GM12878 (cell line): ENCODE results near the gene RPL21. TPM values are rescaled to one million over a fixed set of nuclear protein-coding genes. Genes with fewer than 3 reads are reported as not detected.

Experiments used
- ATF7 ChIP-seq: fragments of 450-650 bp; IDR thresholded peaks from 2 replicates; pipeline ENCODE4 v1.6.1; 2016; ENCODE audit warnings: low read depth, mild to moderate bottlenecking
- BACH1 ChIP-seq: fragments of 450-650 bp; IDR thresholded peaks from 2 replicates; pipeline ENCODE4 v1.6.1; 2017; ENCODE audit warnings: mild to moderate bottlenecking, borderline replicate concordance
- CBX3 ChIP-seq: fragments of 200-600 bp; sonication (generic); IDR thresholded peaks from 2 replicates; pipeline ENCODE4 v1.6.1; 2016; ENCODE audit warnings: low read depth, borderline replicate concordance
- CBX5 ChIP-seq: sonication (generic); IDR thresholded peaks from 2 replicates; pipeline ENCODE4 v1.6.1; 2016; ENCODE audit warnings: low read depth, moderate library complexity, mild to moderate bottlenecking, inconsistent platforms
- DPF2 ChIP-seq: fragments of 450-650 bp; IDR thresholded peaks from 2 replicates; pipeline ENCODE4 v1.6.1; 2017; ENCODE audit warnings: mild to moderate bottlenecking
- EGR1 ChIP-seq, 2 experiments: IDR thresholded peaks; 1 replicate in 1 of 2; 2 replicates in 1 of 2; pipeline ENCODE4 v1.6.1; 2011 to 2012; ENCODE audit warnings: low read depth in 2 of 2, low read length in 2 of 2, borderline replicate concordance in 1 of 2, mild to moderate bottlenecking in 1 of 2, moderate library complexity in 1 of 2
- FOXM1 ChIP-seq: IDR thresholded peaks from 2 replicates; pipeline ENCODE4 v1.6.1; 2012; ENCODE audit warnings: low read depth, mild to moderate bottlenecking, inconsistent platforms, low read length, moderate library complexity
- HCFC1 ChIP-seq: fragments of 150-350 bp; IDR thresholded peaks from 2 replicates; pipeline ENCODE4 v1.6.1; 2014; ENCODE audit warnings: low read length
- IKZF2 ChIP-seq, 2 experiments: fragments of 450-650 bp; IDR thresholded peaks; 2 replicates each; pipeline ENCODE4 v1.6.1; 2017; ENCODE audit warnings: mild to moderate bottlenecking in 2 of 2, moderate library complexity in 2 of 2
- MTA2 ChIP-seq: fragments of 450-650 bp; IDR thresholded peaks from 2 replicates; pipeline ENCODE4 v1.6.1; 2016; ENCODE audit warnings: low read depth, mild to moderate bottlenecking, moderate library complexity
- MTA3 ChIP-seq: IDR thresholded peaks from 2 replicates; pipeline ENCODE4 v1.6.1; 2012; ENCODE audit warnings: low read length, inconsistent platforms, borderline replicate concordance
- PAX5 ChIP-seq: IDR thresholded peaks from 2 replicates; pipeline ENCODE4 v1.6.1; 2011; ENCODE audit warnings: low read depth, low read length, borderline replicate concordance
- POLR2A ChIP-seq: IDR thresholded peaks from 2 replicates; pipeline ENCODE4 v1.6.1; 2011; ENCODE audit warnings: low read depth, mild to moderate bottlenecking, low read length
- RAD51 ChIP-seq: fragments of 450-650 bp; IDR thresholded peaks from 2 replicates; pipeline ENCODE4 v1.6.1; 2016; ENCODE audit warnings: moderate library complexity, mild to moderate bottlenecking, inconsistent platforms
- RUNX3 ChIP-seq: IDR thresholded peaks from 2 replicates; pipeline ENCODE4 v1.6.1; 2012; ENCODE audit warnings: low read length, inconsistent platforms
- SPI1 ChIP-seq: IDR thresholded peaks from 2 replicates; pipeline ENCODE4 v1.6.1; 2011; ENCODE audit warnings: low read depth, mild to moderate bottlenecking, low read length, moderate library complexity, borderline replicate concordance; ENCODE audit not compliant: insufficient read depth
- SREBF1 ChIP-seq: IDR thresholded peaks from 2 replicates; pipeline ENCODE4 v1.6.1; 2012; ENCODE audit warnings: mild to moderate bottlenecking, low read length
- TAF1 ChIP-seq: IDR thresholded peaks from 2 replicates; pipeline ENCODE4 v1.6.1; 2011; ENCODE audit warnings: mild to moderate bottlenecking, low read depth, low read length, borderline replicate concordance
- TBL1XR1 ChIP-seq: IDR thresholded peaks from 2 replicates; pipeline ENCODE4 v1.6.1; 2012; ENCODE audit warnings: low read depth, low read length, improper control_type of control experiment
- ZSCAN29 ChIP-seq: fragments of 450-650 bp; IDR thresholded peaks from 2 replicates; pipeline ENCODE4 v1.6.1; 2017; ENCODE audit warnings: mild to moderate bottlenecking, moderate library complexity
- polyA plus RNA-seq, 11 experiments: library from polyadenylated mRNA; depleted of rRNA in 4 of 11; unstranded in 6 of 11; stranded (reverse) in 5 of 11; fragments of >200 nt; fragmentation: Nextera tagmentation in 4 of 11; fragmentation: Illumina TruSeq in 1 of 11; extraction: Ambion mirVana in 4 of 11; extraction: Trizol in 1 of 11; gene quantifications; 1 replicate in 1 of 11; 2 replicates in 10 of 11; pipeline versions ENCODE4 v1.2.1 to v1.2.3, GENCODE V29; 2011 to 2016; ENCODE audit warnings: inconsistent platforms in 2 of 11, missing spikeins in 2 of 11, low read depth in 1 of 11
- total RNA-seq, 4 experiments: library from RNA; depleted of rRNA in 3 of 4; stranded (reverse); fragments of >200 nt in 3 of 4; fragmentation: Illumina TruSeq in 1 of 4; extraction: Trizol in 1 of 4; gene quantifications; 2 replicates each; pipeline versions ENCODE4 v1.2.1 to v1.2.3, GENCODE V29; 2013 to 2021
- TF ChIP-seq, protein P1 (sequence below): IDR thresholded peaks from 2 replicates; pipeline ENCODE4 v1.6.1; 2012; ENCODE audit warnings: low read length, inconsistent platforms
- TF ChIP-seq, protein P2 (sequence below): fragments of 450-650 bp; IDR thresholded peaks from 2 replicates; pipeline ENCODE4 v1.6.1; 2017; ENCODE audit warnings: antibody characterized with exemption, mild to moderate bottlenecking, moderate library complexity
- TF ChIP-seq, protein P3 (sequence below): fragments of 450-650 bp; IDR thresholded peaks from 2 replicates; pipeline ENCODE4 v1.6.1; 2016; ENCODE audit warnings: mild to moderate bottlenecking
- TF ChIP-seq, protein P4 (sequence below): fragments of 450-650 bp; IDR thresholded peaks from 2 replicates; pipeline ENCODE4 v1.6.1; 2017; ENCODE audit warnings: mild to moderate bottlenecking

The RPL21 gene
- total and polyA plus RNA-seq, 10 of the 15 experiments (the other 5 are each of a cell fraction or from before 2014, with no cell fraction given): 817 to 9,760 (median 1,698) TPM

DNA sequence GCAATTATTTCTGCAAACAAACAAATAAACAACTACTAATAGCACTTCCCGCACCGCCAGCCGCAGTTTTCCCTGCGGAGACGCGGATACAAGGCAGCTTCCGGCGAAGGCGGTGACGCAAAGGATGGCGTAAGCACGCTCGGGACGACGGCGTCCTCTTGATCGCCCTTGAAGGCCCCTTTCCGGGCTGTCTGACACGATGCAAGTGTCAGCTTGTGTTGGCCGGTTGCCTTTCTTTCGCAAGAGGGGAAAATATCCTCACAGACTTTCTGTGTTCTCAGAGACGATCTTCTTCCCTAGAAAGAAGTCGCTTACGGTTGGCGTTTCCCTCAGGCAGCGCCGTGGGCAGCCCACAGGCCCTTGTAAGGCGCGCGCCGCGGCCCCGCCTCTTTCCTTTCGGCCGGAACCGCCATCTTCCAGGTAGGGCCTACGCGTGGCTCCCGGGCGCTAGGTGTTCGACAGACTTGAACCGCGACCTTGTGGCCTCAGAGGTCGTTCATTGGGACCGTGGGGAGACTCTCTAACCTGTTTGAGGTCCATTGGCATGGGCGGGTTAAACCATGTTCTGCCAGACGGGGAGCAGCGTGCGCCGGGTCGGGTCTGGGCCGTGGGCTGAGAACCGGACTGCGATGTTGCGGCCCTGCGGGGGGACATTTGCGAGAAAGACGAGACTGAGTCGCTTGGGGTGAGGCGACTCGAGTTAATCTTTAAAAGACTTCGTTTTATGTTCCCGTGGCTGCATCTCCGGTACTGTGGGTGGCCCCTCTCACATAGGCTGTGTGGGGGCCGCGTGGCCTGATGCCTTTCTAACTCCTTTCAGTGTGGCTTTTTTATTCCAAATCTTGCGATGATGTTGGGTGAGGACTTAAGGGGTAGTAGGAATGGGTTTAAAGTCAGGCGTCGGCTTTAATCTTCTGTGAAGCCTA is at the start of gene RPL21 (continued):
- TF ChIP-seq, protein P1, sequence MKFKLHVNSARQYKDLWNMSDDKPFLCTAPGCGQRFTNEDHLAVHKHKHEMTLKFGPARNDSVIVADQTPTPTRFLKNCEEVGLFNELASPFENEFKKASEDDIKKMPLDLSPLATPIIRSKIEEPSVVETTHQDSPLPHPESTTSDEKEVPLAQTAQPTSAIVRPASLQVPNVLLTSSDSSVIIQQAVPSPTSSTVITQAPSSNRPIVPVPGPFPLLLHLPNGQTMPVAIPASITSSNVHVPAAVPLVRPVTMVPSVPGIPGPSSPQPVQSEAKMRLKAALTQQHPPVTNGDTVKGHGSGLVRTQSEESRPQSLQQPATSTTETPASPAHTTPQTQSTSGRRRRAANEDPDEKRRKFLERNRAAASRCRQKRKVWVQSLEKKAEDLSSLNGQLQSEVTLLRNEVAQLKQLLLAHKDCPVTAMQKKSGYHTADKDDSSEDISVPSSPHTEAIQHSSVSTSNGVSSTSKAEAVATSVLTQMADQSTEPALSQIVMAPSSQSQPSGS: peak; percentile 22
- TF ChIP-seq ATF7 (peak; percentile 90), TAF1 (peak; percentile 89), CBX3 (no peak), ZSCAN29 (no peak), PAX5 (peak; percentile 41; the same call in 1 of the 2 replicates), BACH1 (peak; percentile 58), SPI1 (peak; percentile 11; the same call in 1 of the 2 replicates), POLR2A (peak; percentile 99), EGR1 (IDR thresholded peaks at IDR 0.05; ENCODE audit: borderline replicate concordance in 1 of 2, low read depth in 2 of 2, low read length in 2 of 2) (peak in 1 of 2 experiments; percentile 57; a peak in 1 of 3 replicates), SREBF1 (peak; percentile 51; the same call in 1 of the 2 replicates), FOXM1 (no peak; the same call in none of the 2 replicates), MTA2 (peak; percentile 38), IKZF2 (IDR thresholded peaks at IDR 0.05) (peak; percentile 85 to 87), HCFC1 (peak; percentile 61), CBX5 (peak; percentile 89; the same call in 1 of the 2 replicates), RAD51 (no peak), TBL1XR1 (0 out of 2 replicates have a peak, but pooled peaks have one; percentile 36), DPF2 (no peak), RUNX3 (peak; percentile 56), MTA3 (no peak)
- TF ChIP-seq, protein P2, sequence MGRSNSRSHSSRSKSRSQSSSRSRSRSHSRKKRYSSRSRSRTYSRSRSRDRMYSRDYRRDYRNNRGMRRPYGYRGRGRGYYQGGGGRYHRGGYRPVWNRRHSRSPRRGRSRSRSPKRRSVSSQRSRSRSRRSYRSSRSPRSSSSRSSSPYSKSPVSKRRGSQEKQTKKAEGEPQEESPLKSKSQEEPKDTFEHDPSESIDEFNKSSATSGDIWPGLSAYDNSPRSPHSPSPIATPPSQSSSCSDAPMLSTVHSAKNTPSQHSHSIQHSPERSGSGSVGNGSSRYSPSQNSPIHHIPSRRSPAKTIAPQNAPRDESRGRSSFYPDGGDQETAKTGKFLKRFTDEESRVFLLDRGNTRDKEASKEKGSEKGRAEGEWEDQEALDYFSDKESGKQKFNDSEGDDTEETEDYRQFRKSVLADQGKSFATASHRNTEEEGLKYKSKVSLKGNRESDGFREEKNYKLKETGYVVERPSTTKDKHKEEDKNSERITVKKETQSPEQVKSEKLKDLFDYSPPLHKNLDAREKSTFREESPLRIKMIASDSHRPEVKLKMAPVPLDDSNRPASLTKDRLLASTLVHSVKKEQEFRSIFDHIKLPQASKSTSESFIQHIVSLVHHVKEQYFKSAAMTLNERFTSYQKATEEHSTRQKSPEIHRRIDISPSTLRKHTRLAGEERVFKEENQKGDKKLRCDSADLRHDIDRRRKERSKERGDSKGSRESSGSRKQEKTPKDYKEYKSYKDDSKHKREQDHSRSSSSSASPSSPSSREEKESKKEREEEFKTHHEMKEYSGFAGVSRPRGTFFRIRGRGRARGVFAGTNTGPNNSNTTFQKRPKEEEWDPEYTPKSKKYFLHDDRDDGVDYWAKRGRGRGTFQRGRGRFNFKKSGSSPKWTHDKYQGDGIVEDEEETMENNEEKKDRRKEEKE: no peak
- TF ChIP-seq, protein P3, sequence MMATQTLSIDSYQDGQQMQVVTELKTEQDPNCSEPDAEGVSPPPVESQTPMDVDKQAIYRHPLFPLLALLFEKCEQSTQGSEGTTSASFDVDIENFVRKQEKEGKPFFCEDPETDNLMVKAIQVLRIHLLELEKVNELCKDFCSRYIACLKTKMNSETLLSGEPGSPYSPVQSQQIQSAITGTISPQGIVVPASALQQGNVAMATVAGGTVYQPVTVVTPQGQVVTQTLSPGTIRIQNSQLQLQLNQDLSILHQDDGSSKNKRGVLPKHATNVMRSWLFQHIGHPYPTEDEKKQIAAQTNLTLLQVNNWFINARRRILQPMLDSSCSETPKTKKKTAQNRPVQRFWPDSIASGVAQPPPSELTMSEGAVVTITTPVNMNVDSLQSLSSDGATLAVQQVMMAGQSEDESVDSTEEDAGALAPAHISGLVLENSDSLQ: peak; percentile 84
- TF ChIP-seq, protein P4, sequence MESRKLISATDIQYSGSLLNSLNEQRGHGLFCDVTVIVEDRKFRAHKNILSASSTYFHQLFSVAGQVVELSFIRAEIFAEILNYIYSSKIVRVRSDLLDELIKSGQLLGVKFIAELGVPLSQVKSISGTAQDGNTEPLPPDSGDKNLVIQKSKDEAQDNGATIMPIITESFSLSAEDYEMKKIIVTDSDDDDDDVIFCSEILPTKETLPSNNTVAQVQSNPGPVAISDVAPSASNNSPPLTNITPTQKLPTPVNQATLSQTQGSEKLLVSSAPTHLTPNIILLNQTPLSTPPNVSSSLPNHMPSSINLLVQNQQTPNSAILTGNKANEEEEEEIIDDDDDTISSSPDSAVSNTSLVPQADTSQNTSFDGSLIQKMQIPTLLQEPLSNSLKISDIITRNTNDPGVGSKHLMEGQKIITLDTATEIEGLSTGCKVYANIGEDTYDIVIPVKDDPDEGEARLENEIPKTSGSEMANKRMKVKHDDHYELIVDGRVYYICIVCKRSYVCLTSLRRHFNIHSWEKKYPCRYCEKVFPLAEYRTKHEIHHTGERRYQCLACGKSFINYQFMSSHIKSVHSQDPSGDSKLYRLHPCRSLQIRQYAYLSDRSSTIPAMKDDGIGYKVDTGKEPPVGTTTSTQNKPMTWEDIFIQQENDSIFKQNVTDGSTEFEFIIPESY: peak; percentile 85; the same call in 1 of the 2 replicates
